SKM-1 (cell line): Measurements from ENCODE around the gene KIAA2012.
"Not testable (repeated sequence)": the region's sequence is repeated elsewhere in the genome, so short reads cannot be mapped to it uniquely, and the experiment has no call there.

ENCODE experiments used
- DNase-seq: peaks from one replicate; lab custom pipeline; 2025; ENCODE audit not compliant: unreplicated experiment; lab: John Stamatoyannopoulos, UW

The KIAA2012 gene

GRCh38 chr2:202114291-202114690 is 41.2 kb downstream of the KIAA2012 start:
- DNase-seq: no peak

- DNase-seq: peak; percentile 33
These were observed 41.7 kb downstream of the KIAA2012 start for GRCh38 chr2:202114795-202115194.

GRCh38 chr2:202115479-202115971 is 42.5 kb downstream of the KIAA2012 start:
- DNase-seq: no peak

GRCh38 chr2:202116691-202117090 is 43.6 kb downstream of the KIAA2012 start:
- no peak for DNase-seq

GRCh38 chr2:202118168-202118567 is 45.1 kb downstream of the KIAA2012 start:
- DNase-seq: no peak

- no peak for DNase-seq
These were observed 47.8 kb downstream of the KIAA2012 start for GRCh38 chr2:202120828-202121227.

GRCh38 chr2:202121532-202122162 is 48.6 kb downstream of the KIAA2012 start:
- DNase-seq: peak; percentile 68

GRCh38 chr2:202122163-202122540 is 49.1 kb downstream of the KIAA2012 start:
- no peak for DNase-seq

- DNase-seq: no peak
These were observed 50.1 kb downstream of the KIAA2012 start for GRCh38 chr2:202122980-202123720.

GRCh38 chr2:202124286-202124685 is 51.2 kb downstream of the KIAA2012 start:
- DNase-seq: no peak

GRCh38 chr2:202127687-202128331 is 54.8 kb downstream of the KIAA2012 start:
- no peak for DNase-seq

- DNase-seq: no peak
These were observed 56.8 kb downstream of the KIAA2012 start for GRCh38 chr2:202129841-202130240.

- no peak for DNase-seq
These were observed 60.3 kb downstream of the KIAA2012 start for GRCh38 chr2:202133200-202133908.

- DNase-seq: no peak
These were observed 60.8 kb downstream of the KIAA2012 start for GRCh38 chr2:202133909-202134265.

GRCh38 chr2:202135091-202135874 is 62.2 kb downstream of the KIAA2012 start:
- no peak for DNase-seq

GRCh38 chr2:202136039-202136438 is 63.0 kb downstream of the KIAA2012 start:
- not testable (repeated sequence) for DNase-seq

GRCh38 chr2:202136526-202136925 is 63.5 kb downstream of the KIAA2012 start:
- DNase-seq: no peak

- no peak for DNase-seq
These were observed 67.6 kb downstream of the KIAA2012 start for GRCh38 chr2:202140522-202141252.

GRCh38 chr2:202141329-202141947 is 68.4 kb downstream of the KIAA2012 start:
- no peak for DNase-seq

GRCh38 chr2:202142540-202142939 is 69.5 kb downstream of the KIAA2012 start:
- no peak for DNase-seq
